Kasumi-1 (cell line): ENCODE measurements around the gene KCNQ2.
"Not testable (repeated sequence)": the region's sequence is repeated elsewhere in the genome, so short reads cannot be mapped to it uniquely, and the experiment has no call there.

Source experiments
- DNase-seq, 2 experiments: peaks; one replicate each; lab custom pipeline; 2025; lab: John Stamatoyannopoulos, UW

KCNQ2 gene

GRCh38 chr20:63490416-63490815, 18.0 kb upstream of the KCNQ2 start:
- DNase-seq = no peak

- DNase-seq = no peak
Observed at GRCh38 chr20:63488315-63489251, 16.1 kb upstream of the KCNQ2 start.

DNA sequence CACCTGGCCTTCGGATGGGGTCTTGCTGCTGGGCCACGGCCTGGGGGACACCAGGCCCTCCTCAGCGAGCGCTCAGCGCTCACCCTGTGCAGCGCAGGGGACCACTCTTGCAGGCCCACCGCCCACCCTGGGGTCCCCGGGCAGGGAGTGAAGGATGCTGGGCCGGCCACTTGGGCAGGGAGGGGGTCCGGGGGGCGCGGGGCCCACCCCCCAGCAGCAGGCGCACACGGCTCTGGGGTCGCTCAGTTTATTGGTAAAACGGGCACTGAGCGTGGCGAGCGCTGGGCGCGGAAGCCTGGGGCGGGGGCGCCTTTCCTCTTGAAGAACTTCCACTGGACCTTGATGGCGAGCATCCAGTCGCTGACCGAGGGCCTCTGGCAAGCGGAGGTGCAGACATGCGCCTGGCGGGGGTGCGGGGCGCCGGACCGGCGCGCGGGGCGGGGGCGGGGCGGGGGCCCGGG, 15.4 kb upstream of the KCNQ2 start:
- DNase-seq = no peak

- no peak for DNase-seq
Observed at GRCh38 chr20:63487116-63487764, 14.8 kb upstream of the KCNQ2 start.

- no peak for DNase-seq
Observed at GRCh38 chr20:63486300-63486855, 13.9 kb upstream of the KCNQ2 start.

DNA sequence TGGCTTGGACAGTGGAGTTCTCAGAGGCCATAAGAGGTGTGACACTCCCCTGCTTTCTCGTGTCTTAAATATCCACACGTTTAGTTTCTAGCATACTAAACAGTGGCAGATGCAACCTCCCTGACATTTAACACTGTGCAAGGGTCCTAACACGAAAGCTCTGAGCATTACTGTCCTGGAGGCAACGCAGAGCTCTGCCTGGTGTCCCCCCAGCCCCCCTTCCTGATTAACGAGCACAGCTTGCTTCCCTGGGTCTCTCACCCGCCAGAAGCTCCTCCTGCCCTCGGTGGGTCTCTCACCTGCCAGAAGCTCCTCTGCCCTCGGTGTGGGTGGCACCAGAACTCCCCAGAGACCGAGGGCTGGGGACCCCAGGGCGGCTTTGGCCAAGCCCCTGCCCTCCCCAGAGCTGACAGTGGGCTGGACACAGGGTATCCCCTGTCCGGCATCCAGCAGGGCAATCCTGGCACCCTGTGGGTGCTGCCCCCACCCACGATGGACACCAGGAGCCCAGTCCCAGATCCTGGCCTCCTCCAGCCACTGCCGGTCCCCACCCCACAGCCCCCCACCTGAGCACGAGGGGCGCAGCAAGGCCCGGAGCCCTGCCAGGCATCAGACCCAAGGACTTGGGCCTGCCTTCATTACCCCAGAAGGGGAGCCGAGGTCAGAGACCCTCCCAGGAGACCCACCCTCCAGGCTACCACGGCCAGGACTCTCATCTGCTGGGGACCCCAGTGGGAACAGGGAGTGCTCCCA, 12.4 kb upstream of the KCNQ2 start:
- DNase-seq = no peak

- no peak for DNase-seq
Observed at GRCh38 chr20:63484236-63484635, 11.8 kb upstream of the KCNQ2 start.

- no peak for DNase-seq
Observed at GRCh38 chr20:63483834-63484233, 11.4 kb upstream of the KCNQ2 start.

GRCh38 chr20:63482021-63482587, 9.6 kb upstream of the KCNQ2 start:
- no peak for DNase-seq

DNA sequence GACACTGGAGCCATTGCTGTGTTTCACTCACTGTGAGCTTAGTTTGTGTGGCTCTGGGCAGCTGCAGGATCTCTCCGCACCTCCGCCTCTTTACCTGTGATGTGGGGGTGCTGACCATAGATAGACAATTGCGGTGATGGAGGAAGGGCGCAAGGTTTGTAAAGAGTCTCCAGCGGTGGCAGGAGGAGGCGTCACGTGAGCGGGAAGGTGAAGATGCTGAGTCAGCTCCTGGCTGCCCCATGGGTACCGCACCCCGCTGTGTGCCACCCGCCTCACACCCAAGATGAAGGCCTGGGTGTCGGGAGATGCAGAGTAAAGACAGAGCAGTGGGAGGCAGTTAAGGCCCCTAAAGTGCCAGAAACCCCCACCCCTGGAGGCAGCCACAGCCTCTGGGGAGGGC, 9.0 kb upstream of the KCNQ2 start:
- no peak for DNase-seq

DNA sequence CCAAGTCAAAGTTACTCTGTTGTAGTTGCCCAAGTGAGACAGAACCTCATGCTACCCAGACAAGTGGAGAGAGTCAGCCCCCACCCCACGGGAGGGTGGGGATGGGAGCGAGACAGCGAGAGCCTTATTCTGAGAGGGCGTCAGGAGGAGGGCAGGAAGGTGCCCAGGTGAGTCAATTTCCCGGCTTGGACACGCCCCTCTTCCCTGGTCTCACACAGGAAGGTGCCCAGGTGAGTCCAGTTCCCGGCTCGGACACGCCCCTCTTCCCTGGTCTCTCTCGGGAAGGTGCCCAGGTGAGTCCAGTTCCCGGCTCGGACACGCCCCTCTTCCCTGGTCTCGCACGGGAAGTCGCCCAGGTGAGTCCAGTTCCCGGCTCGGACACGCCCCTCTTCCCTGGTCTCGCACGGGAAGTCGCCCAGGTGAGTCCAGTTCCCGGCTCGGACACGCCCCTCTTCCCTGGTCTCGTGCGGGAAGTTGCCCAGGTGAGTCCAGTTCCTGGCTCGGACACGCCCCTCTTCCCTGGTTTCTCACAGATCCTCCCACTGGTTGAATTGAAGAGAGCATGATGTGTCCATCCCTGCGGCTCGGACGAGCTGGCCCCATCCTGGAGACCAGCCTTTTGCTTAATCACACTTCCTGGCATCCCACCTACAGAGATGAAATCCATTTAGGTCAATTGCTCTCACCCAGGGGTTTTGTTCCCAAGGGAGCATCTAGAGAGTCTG, 7.4 kb upstream of the KCNQ2 start:
- DNase-seq = not testable (repeated sequence)

DNA sequence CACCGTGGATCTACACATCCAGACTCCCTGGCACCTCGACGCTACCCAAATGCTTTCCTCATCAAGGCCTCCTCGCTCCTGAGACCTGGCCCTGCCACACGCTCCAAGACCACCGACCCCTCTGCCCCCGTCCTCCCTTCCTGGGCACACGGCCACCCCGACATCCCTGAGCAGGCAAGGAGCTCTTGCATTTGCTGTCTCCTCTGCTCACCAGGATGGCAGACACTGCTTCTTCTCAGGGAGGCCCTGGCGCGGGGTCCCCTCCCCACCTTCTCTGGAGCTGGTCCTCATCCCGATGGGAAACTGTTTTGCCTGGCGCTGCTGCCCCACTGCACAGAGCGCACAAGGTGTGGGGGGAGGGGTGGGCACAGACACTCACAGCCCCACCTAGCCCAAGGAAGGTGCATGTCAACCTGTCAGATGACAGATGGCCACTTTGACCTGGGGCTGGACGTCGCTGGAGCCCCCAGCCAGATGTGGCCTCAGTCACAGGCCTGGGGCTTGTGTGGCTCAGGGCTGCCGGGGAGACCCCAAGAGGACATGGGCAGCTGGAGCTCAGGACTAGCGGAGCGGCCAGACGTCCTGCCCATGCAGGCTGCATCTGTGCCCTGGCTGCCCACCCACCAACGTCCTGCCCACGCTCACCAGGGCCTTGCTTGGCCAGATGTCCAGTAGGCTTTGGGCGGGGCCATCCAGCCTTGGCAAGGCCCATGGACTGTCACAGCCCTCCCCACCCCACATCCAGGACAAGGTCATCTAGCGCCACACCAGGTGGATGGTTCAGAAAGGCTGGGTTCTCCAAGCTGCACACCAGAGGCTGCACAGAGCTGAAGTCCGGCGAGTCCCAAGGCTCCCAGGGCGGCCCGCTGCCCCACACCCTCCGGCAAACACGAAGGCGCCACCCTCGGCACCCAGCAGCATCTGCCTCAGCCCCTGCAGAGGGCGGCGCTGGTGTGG, 6.2 kb upstream of the KCNQ2 start:
- DNase-seq = no peak

- no peak for DNase-seq
Observed at GRCh38 chr20:63477944-63478343, 5.5 kb upstream of the KCNQ2 start.

- DNase-seq = no peak
Observed at GRCh38 chr20:63477061-63477616, 4.7 kb upstream of the KCNQ2 start.

DNA sequence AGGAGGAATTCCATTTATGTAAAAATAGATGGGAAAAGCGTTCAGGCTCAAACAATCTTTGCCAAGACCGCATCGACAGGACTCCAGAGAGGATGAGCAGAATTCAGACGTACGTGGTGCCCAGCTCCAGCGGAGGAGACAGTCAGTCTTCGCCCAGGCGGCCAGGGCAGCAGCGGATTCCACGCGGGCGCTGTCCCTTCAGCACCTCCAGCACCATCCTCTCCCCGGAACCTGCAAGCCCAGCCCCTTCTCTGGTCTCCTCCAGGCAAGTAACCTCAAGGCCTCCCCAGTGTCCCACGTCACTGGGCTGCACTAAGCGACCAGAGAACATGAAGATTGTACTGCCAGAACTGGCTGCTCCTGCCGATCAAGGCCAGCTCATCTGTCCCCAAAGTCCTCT, 2.8 kb upstream of the KCNQ2 start:
- DNase-seq = peak in 1 of 2 experiments; percentile 23

DNA sequence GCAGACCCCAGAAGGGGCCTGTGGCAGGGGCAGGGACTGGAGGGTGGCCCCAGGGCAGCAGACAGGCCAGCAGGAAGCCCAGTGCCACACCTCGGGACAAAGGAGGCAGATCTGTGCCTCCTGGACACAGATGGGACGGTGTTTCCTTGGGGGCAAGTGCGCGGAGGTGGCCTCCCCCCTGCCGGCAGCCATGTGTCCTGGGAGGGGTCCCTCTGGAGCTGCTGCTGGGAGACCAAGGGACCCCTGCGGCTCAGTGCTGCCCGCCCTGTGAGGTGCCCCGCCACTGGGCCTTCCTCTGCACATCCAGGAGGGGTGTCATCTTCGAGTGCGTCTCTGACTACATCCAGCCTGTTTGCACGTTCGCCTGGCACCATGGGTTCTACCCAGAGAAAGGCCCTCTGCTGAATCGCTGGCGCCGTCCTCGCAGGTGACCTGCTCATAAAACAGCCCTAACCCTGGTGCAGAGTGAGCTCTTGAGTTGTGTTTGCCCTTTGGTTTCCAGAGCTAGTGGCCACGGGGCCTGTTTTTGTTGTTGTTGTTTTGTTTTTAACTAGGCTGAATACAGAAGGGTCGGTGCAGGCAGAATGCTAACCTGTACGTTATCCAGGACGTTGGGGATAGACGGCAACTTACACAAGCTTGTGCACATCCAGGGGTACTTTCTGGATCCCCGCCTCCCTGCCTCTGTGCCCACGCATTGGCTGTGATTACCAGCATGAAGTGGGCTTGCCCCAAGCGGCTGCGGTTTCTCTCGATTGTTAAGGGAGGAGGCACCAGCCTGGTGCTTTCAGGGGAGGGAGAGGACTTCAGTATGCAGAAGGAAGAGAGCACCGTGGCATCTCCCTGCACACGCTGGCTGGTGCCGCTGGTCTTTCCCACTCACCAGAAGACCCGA, 1.3 kb upstream of the KCNQ2 start:
- DNase-seq = no peak

- DNase-seq = no peak
Observed at GRCh38 chr20:63472862-63473390, 471 bp upstream of the KCNQ2 start.

DNA sequence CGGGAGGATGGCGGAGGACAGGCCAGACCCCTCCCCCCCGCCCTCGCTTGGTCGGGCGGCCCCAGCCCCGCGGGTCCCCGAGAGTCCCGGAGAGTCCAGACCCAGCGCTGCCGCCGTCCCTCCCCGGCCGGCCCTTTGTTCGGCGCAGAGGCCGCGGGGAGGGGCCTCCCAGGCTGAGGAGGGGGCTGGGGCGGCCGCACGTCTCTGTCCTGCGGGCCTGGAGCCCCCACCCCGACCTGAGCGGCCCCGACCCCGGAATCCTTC, 806 bp downstream of the KCNQ2 start:
- no peak for DNase-seq
